HG02943 (cell line): ENCODE measurements around the gene KLC1.

Experiments
- ATAC-seq: cut with Tn5 transposase; IDR thresholded peaks from one replicate; pipeline ENCODE4 v1.9.1; 2021; ENCODE audit warnings: mild to moderate bottlenecking, low read depth, moderate library complexity; ENCODE audit not compliant: unreplicated experiment

The KLC1 gene

DNA sequence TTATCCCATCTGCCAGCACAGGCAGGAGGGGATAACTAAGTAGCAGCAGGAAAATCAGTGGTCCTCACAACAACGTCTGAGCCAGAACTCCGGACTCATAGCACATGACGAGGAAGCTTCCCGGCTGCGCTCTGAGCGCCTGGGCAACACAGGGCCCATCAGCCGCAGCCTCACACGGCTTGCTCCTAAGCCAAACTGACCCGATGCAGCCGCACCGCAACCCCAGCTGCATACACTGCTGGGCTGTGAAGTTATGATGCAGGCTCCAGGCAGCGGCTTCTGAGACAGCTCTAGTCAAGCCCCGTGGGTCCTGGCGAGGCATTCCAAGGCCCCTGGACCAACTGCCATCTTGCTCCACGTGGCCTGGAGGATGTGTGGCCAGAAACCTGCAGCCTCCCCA is 114.7 kb downstream of the KLC1 start:
- no peak for ATAC-seq

DNA sequence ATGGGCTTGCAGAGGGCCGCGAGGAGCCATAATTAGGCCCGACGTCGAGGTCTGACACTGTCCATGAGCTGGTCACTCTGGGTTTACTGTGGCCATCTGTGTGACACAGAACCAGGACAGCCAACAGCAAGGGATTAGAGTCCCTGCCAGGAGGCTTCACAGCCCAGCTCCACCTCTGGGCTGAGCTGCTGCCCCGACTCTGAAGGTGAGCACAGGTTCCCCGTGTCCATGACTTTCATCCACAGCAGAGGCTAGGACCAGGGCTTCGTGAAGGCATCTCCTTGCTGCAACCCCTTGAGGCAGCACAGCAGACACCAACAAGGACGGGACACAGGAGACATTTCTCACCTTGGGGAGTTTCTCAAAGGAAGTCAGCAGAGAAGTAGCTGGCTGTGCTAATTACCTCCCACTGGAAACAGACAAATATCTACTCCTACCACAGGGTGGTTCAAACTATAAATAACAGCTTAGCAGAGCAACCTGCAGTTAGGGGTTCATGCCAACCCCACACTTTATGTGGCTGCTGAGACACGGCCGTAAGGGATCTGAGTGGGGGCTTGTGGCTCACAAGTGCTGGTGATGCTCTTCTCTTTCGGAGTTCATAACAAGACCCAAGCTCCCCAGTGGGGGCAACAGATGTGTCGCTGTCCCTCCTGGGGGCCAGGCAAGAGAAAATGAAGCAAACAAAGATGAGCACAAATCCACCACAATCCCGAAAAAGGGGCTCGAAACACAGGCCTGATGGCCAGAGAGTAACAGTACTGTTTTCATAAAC is 115.8 kb downstream of the KLC1 start:
- no peak for ATAC-seq

DNA sequence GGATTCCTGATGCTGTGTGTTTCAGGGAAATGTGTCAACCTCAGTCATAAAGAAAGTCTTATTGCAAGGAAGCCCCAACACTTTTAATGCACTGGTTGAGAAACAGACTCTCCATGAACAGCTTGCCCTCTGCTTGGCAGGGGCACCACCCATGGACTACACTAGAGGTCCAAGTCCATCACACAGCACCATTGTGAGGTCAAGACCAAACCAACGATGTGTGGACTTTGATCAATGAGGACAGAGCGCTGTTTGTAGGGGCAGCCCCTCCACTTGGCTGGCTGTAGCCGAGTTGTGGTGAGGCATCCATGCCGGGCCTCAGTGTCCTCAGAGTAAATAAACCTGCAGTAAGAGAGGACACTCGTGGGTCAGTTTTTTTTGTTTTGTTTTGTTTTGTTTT is 116.4 kb downstream of the KLC1 start:
- ATAC-seq = no peak

DNA sequence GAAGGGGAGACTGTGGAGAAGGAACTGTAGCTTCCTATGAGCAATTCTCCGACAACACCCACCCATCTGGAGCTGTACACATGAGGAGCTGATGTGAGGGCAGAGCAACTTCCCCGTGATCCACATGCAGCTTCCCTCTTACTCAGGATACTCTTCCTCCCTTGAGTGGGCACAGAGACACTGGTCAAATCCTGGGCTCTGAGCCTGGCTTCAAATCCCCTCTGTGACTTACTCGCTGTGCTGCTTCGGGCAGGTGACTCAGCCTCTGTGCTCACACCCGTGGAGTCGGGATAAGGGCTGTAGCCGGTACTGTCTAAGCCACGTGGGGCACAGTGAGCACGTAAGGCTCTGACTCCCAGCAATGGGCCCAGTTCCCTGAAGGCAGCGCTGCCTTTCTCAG is 117.7 kb downstream of the KLC1 start:
- ATAC-seq = no peak

DNA sequence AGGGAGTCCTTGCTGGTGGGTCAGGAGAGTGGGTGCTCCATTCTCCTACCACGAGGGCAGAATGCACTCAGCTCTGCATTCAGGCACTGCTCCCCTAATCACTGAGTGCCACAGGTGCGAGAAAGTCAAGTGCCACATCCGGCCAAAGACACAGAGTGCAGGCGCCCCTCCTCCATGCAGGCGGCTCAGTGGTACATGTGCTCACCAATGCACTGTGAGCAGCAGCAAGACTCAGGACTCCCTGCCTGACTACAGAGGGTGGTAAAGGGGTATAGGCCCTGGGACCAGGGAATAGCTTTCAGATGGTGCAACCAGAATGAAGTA is 119.5 kb downstream of the KLC1 start:
- ATAC-seq = no peak

DNA sequence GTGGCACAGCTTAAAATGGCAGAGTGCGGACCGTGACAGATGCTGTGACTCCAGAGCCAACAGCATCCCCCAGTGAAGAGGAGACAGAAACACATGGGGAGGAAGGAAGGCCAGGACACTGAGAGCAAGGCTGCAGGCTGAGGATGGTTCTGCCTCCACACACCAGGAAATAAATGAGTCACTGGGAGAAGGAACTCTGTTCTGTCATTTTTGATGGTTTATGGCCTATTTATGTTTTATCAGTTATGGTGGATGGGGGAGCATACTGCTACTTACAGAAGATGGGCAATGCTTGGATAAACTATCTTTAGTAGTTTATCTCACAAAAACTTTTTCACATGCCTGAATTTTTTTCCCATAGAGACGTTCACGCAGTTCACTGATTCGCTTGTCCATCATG is 120.4 kb downstream of the KLC1 start:
- ATAC-seq = no peak

DNA sequence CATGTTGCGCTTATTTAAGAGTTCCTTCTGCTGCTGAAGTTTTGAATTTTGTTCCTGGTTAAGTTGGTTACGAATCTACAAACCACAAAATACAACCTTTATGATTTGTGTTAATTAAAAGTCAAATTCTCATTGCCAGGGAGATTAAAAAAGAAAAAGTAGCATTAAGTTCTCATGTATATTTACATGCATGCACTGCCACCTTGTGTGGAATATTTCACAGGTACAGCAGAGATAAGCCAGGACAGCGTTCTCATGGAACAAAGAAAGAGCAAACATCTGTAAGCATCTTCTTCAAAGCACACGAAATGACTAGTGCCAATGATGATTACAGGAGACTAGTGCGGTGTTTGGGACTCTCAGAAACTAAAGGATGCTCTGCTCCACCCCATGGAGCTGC is 120.8 kb downstream of the KLC1 start:
- ATAC-seq = no peak
